Tibial nerve (tissue), 3 donors: ENCODE data around the gene PRKCH.

Experiments used
- POLR2A ChIP-seq, 2 donors: fragments of 450-650 bp; IDR thresholded peaks; one replicate each; pipeline ENCODE4 v1.6.1; 2017; ENCODE audit warnings: antibody characterized with exemption in 2 of 2, mild to moderate bottlenecking in 2 of 2, moderate library complexity in 2 of 2
- TF ChIP-seq, protein P1 (sequence below), 5 experiments: fragments of 200-600 bp in 3 of 5; fragments of 450-650 bp in 2 of 5; sonication (generic) in 3 of 5; IDR thresholded peaks; one replicate each; pipeline ENCODE4 v1.5.1; 2016 to 2019; ENCODE audit warnings: antibody characterized with exemption in 5 of 5, mild to moderate bottlenecking in 3 of 5, moderate library complexity in 2 of 5

DNA sequence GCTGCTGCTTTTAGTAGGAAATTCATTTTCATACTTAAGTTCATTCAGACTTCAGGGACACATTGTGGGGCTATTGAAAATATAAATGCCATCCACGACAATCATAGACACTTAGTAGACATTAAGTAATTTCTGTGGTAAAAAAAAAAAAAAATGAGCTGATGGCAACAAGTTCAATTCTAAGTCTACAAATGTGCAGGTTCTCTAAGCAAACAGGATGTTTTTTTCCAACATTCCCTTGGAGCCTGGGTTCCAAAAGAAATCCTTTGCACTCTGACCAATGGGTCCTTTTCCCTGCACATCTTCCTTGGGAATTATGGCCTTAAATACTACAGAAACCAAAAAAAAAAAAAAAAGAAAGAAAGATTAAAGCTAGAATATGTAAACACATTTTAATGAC is 198.4 kb downstream of the PRKCH start:
- TF ChIP-seq, protein P1, sequence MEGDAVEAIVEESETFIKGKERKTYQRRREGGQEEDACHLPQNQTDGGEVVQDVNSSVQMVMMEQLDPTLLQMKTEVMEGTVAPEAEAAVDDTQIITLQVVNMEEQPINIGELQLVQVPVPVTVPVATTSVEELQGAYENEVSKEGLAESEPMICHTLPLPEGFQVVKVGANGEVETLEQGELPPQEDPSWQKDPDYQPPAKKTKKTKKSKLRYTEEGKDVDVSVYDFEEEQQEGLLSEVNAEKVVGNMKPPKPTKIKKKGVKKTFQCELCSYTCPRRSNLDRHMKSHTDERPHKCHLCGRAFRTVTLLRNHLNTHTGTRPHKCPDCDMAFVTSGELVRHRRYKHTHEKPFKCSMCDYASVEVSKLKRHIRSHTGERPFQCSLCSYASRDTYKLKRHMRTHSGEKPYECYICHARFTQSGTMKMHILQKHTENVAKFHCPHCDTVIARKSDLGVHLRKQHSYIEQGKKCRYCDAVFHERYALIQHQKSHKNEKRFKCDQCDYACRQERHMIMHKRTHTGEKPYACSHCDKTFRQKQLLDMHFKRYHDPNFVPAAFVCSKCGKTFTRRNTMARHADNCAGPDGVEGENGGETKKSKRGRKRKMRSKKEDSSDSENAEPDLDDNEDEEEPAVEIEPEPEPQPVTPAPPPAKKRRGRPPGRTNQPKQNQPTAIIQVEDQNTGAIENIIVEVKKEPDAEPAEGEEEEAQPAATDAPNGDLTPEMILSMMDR (IDR thresholded peaks at IDR 0.05): no peak
- no peak for TF ChIP-seq POLR2A (IDR thresholded peaks at IDR 0.05)
